GM18909 (cell line): Measurements from ENCODE around the gene VAC14.

Experiments
- ATAC-seq: cut with Tn5 transposase; IDR thresholded peaks from one replicate; pipeline ENCODE4 v1.9.1; 2021; ENCODE audit warnings: mild to moderate bottlenecking; ENCODE audit not compliant: unreplicated experiment, poor library complexity

VAC14 gene

DNA sequence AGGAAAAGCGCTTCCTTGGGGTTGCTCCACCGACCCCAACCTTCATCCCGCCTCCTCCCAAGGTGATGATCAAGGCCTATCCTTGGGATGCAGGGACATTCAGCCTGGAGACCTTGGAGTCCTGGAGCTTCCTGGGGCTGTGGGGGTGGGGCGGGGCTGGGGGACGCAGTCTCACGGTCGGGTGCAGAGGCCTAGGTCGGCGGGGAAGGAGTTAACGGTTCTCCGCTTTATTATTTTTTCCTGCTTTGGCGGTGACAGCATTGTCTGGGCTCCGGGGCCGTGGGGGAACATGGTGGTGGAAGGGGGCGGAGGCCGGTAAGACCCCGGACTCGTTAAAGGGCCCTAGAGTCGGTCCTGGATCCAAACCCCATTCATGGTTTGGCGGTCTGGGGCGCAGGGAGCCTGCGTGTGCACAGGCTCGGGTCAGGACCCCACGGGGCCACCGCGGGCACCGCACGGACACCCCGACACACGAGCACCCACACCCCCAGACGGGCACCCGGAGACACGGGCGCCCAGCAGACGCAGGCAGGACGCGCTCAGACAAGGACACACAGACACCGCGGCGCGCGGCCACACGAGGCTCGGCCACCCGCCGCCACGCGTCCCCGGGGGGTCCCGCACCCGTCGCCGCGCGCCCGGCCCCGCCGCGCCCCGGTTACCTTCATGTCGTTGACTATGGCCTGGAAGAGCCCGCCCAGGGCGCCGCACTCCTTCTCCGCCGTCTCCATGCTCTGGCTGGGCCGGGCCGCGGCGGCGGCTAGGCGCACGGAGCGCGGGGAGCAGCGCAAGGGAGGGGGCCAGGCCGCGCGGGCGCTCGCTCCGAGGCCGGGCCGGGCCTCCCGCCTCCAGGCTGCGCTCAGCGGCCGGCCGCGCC, 115.7 kb downstream of the VAC14 start:
- ATAC-seq: no peak

DNA sequence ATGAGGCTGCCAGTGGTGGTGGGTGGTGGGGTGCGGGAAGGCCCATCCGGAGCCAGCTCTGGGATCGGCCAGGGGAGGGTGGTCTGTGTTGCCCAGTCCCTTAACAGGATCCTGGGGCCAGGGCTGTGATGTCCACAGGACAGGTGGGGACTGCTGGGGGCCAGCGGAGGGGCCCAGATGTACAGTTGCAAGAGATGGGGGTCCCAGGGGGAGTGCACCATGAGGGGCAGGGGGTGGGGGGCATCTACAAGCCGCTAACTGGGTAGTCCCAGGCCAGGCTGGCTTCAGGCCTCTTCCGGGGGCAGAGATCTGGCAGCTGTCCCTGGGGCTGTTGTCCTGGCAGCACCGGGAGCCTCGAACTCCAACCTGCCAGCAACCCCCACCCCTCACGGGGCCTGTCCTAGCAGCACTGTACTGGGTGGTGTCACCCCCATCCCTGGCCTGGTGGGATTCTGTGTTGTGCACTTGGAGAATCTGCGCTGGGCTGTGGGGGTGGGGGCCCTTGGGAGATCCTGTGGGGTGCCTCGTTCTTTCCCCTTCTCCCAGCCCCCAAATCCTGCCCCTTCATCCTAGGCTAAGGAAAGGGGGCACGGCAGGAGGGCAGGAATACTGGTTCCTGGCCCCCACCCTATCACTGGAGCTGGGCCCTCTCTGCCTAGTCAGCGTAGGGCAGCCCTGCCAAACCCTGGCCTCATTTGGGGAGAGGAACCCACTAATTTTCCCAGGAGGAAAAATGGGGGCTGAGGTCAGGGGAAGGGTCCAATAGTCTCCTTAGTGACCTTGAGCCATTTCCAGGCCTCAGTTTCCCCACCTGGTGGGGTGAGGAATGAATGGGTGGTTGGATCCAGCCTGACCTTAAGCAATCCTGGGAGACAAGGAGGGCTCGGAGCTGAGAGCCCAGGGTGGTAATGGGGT, 116.6 kb downstream of the VAC14 start:
- no peak for ATAC-seq

DNA sequence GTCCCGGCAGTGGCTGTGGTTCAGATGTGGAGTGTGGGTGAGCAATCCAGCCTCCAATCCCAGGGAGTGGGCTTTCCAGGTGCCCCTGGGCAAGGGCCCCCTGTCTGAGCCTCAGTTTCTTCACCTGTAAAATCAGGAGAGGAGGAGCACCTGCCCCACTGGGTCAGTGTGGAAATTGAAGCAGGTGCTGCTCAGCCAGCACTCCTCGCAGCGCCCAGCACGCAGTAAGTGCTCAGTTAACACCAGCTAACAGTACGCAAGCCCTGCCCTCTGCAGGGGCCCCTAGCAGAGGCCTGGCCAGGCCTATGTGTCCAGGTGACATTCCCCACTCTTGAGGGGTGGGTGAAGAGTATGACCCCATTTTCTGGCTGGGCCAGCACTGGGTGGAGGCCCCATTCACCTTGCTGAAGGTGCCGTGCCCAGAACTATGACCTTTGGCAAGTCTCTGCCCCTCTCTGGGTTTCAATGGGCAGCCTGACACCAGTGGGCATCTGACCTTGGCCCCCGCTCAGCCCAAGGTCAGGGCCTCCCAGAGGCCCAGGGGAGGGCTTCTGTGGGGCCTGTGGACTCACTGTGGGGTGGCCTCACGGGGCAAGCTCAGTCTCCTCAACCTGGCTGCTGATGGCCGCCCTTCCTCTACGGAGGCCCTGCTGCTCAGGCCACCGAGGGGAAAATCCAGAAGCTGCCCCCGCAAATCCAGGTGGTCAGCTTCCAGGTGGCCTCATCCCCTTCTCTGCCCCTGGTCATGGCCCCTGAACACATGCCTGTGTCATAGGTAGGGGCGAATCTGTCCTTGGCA, 117.6 kb downstream of the VAC14 start:
- ATAC-seq: no peak

DNA sequence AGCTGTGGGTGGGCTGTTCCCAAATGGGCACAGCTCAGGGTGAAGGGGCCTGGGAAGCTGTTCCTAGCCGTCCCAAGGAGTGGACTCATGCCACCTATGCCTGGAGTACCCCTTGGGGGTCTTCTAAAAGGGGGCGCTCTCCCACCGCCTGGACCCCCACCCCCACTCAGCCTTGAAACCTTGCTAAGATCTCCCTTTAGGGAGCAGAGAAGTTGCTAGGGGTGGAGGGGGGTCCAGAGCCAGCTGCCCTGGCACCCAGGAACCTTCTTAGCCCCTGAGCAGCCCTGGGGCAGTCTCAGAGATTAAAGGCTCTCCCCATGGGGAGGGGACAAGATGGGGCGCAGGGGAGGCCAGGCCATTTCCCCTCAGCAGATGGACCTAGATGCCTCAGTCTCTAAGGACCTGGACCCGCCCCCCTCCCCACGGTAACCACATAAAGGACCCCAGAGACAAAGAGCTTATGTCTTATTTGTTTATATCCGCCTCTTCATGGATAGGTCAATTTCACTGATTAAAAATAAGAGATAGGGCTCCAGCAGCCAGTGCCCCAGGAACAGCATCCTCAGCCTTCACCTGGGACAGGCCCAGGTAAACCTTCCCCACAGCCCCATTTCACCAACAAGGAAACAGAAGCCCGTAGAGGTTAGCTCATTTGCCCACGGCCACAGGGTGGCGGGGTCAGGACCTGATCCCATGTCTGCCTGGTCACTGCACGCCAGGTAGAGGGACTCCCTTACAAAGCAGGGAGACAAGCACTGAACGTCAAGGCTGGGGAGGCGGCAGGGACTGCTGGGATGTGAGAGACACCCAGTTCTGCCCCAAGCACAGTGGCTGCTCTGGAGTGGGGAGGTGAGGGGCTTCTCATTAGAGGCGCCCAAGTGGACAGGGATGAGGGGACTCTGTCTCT, 118.5 kb downstream of the VAC14 start:
- ATAC-seq: no peak

DNA sequence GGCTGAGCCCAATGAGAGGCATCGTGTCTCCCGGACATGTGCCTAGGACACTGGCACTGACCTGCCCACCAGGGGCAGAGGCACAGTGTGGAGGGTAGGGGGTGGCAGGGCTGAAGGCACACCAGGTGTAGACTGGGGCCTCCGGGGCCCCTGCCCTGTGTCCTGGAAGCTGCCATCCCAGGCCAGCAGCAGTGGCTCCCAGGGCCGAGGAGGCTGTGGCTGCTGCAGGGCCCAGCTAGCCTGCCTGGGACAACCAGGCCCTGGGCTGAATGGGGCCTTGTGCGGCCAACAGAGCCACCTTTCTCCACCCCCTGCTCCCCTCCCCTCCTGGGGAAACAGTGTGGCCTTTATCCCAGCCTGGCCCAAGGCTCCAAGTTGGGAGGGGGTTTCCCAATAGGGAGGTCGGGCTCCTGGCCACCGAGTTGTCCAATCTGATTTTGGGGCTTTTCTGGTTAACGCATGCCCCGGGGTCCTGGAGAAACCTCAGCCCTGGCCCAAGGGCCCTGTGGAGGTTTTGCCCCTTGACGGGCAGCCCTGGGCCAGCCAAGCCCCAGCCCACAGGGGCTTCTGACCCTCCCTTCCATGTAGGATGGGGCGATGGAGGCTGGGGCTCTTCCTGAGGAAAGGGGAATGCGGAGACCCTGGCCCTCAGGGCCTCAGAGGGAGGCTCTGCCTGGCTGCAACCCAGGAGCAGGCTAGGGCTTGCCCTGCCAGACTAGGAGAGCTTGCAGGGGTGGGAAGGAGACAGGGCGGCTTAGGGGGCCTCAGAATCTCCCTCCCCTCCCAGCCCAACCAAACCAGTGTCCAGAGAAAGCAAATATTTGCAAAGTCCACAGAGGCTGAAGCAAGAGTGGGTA, 119.3 kb downstream of the VAC14 start:
- ATAC-seq: no peak

DNA sequence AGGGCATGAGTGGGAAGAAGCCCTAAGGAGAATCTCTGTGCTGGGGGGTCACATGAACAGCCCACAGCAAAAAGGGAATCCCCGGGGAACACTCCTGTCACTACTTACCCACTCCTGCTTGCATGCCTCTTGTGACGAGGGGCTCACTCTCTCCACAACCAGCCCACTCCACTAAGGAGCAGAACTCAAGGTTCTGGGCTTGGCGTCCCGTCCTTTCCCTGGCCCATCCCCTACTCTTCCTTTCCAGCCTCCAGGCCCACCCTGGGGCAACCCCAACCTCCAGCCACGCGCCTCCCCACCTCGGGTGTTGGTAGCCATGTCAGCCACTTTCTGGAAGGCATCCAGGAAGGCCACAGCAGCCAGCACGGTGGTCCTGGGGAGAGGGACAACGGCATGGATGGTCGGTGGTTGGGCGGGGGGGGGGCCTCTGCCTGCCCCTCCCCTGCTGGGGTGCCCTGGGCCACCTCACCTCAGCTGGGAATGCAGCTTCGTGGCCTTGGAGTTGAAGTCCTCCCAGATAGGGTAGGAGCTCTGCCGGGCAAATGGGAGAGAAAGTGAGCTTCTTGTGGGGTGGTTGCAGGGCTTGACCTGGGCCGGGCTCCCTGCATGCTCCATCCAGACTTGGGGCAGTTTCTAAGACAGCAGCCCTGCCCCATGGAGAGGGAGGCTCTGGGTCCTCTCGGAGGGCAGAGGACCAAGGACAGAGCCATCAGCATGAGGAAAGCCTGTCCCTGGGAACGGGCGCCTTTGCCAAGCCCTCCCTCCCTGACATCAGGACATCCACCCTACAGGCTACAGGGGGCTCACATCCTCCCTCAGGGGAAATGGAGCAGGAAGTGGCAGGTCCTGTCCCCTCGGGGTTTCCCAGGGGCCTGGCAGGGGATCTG, 120.2 kb downstream of the VAC14 start:
- ATAC-seq: no peak

DNA sequence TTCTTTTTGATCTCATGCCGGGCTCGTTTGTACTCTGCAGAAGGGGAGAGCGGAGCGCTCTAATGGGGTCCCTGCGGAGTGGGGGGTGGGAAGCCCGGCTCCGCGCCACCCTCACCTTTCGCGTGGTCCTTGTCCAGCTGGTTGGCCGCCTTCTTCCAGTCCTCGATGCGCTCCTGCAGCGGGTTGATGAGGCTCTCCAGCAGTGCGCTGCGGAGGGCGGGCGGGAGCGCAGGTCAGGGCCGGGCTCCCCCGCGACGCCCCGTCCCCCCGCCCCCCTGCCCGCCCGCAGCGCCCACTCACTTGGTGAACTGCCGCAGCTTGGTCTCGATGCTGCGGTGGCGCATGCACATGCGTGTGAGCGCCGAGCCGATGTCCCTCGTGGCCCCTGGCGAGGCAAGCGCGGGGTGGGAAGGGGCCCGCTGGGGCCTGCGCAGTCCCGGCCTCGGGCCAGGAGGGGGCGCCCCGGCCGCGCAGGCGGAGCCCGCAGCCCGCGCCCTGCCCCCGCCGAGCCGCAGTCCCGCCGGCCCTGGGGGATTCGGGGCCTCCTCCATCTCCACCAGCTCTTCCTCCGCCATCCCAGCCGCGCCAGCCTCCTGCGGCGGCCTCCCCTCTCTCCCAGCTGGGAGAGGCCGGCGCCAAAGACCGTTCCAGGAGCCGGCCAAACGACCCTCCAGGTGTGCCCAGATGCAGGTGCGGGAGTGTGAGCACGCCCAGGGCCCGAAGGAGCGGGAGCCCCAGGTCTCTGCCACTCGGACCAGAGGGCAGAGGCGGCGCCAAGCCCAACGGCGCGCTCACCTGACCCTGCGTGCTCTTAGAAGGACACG, 121.1 kb downstream of the VAC14 start:
- ATAC-seq: no peak

DNA sequence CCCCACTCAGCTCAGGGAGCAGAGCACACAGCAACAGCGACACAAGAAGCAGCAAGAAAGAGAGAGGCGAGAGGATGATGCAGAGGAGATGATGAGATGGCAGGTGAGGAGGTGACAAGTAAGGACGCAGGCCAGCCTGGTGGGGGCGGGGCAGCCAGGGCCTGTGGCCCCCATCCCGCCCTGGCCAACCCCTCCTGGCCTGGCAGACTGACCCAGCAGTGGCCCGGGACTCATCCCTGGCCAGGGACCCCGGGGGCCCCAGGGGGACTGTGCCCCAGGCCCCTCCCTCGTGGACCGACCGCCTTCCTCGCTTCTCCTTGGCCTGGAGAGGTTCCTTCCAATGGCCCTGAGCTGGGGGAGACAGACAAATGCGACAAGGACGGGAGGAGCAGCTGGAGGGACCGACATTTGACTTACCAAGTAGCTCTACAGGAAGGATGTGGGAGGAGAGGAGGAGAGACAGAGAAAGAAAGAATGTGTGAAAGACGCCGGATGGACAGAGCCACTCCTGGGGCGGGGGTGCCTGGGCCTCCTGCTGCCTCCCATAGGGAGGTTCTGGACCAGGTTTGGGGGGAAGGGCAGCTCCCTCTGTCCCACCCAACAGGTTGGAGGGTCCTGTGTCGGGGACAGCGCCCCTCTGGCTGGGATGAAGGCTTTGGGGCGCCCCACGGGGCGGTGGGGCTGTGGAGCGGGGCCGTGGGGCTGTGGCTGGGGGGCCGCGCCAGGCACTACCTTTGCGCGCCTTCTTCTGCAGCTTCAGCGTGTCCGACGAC, 121.9 kb downstream of the VAC14 start:
- ATAC-seq: no peak

DNA sequence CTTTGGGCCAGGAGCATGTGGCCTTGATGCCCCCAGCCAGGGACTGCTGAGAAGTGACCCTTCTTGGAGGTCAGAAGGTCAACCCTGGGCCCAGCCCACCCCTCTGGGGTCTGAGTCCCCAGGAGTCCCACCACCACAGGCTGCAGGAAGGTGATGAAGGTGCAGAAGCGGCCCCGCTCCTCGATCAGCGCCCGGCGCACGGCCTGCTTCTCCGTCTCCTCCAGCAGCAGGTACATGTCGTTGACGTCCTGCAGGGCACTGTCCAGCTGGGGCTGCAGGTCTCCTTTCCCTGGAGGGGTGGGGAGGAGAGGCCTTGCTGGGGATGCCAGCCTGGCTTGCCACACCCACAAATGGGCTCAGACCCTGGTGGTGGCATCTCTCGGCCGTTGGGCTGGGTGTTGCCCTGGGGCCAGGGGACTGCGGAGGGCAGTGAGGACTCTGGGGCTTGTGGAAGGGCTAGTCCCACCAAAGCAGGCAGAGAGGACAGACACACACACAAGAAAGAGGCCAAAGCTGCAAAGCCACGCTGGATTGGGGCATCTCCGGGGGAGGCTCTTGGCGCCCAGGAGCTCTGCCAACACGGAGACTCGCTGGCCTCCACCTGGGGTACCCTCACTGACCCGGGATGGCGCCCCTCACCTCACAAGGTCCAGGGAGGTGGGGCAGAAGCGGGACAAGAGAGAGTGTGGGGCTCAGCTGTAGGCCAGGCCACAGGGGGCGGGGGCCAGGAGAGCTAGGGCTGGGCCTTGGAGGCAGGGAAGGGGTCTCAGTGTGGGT, 122.6 kb downstream of the VAC14 start:
- ATAC-seq: no peak

DNA sequence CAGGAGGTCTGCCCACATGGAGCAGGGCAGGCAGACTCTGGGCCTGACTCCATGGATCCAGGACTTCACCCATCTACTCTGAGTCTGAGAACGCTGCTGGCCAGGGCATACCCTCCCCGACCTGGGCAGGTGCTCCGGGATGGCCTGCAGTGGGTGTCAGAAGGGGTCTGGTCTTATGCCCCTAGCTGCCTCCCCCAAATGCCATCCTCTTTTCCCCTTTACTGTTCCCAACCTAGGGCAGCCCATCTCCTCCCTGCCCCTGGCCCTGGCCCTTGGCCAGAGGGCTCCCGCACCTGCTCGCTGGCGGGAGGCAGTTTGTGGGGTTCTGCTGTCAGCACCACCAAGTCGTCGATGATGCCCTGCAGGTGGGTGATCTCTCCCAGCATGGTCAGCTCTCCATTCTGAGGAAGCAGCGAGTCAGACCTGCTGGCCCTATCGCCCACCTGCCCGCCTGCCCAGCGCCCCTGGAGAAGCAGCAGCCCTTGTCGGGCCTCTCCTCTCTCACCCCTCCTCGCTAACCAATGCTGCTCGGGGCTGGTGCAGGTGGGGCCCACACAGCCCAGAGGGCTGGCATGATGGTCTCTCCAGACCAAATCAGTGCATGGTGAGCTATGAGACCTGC, 123.3 kb downstream of the VAC14 start:
- ATAC-seq: no peak

DNA sequence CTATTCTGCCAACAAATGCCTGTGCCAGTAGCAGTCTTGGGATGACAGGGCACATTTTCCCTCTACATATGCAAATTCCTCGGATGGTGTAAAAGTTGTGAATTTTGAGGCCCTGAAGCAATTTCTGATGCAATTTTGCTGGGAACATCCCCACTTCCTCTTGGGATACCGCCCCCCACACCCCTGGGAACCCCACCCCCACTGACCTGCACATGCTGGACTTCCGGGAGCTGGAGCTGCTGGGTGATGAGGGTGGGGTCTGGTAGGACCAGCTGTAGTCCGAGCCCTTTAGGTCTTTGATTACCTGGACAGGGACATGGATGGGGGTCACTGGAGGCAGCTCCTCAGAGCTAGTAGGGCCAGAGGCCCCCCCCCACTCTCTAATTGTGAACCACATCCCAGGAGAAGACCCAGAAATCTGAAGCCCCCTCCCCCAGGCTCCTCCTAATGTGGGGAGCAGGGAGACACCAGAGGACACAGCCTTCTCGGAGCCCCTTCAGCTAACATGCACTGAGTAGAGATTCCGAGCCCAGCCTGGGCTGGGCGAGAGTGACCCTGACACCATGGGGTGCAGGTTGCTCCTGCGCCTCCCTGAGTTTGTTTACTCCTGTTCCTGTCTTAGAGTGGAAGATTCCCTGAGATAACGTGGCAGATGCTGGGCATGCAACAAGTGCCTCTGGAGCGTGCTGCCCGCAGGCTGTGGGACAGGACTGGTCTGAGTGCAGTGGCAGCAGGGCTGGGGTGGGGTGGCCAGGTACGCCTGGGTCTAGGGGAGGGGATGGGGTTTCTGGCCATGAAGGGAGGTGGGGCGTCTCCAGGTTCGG, 124.1 kb downstream of the VAC14 start:
- no peak for ATAC-seq

DNA sequence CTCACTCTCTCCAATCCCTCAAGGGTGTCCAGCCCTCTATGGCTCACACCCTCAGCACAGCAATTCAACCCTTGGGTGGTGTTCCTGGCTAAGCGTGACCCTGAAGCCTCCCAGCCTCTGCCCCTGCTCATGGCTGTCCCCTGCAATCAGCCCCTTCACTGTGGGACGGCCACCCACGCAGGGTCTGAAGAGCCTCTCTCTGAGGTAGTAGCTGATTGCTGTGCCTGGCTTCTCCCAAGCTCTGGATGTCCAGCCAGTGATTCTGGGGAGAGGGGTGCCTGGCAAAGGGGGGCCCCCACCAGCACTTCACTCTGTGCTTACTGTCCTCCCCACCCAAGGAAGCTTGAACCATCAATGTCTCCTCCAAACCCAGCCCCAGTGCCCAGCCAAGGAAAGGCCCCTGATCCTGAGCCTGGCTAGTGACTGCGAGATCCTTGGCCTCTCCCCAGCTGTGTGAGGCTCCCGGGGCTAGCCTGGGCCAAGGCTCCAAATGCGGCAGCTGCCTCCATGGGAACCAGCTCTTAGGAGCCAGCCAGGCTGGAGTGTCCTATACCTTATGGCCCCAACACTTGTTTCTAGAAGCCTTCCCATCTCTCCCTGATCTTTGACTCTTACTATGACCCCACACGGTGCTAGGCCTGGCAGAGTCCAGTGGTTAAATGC, 125.0 kb downstream of the VAC14 start:
- no peak for ATAC-seq

DNA sequence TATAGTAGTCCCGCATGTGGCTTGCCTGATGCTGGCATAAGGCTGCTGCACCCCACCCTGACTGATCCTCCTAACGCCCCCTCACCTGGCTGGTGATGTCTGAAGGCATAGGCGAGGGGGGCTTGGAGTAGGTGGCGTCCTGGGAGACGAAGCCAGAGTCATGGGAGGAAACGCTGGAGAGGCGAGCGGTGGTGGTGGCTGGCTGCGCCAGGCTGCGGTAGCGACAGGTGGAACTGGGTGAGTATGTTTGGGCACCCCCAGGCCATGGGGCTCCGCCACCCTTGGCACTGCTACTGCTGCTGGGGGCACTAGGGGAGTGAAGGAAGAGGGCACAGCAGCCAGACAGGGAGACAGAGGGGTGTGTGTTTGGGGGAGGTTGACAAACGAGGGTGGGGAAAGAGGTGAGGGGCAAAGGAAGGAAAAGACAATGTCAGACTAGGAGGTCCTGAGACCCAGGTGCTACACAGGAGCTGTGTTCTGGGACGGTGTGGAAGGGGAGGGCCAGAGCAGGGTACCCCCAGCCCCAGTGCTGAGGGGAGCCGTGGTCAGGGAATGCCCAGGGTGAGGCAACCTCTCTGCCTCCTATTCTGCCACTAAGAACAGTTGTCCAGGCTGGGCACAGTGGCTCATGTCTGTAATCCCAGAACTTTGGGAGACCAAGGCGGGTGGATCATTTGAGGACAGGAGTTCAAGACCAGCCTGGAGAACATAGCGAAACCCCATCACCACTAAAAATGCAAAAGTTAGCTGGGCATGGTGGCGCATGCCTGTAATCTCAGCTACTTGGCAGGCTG, 126.5 kb downstream of the VAC14 start:
- ATAC-seq: no peak
